Prostate gland (tissue), 2 donors: ENCODE results near the gene OR2F2. TPM values are rescaled to one million over a fixed set of nuclear protein-coding genes. Genes with fewer than 3 reads are reported as not detected.

Source experiments
- DNase-seq: peaks from one replicate; pipeline ENCODE4 v3.0.0-alpha.2; 2019; ENCODE audit warnings: low spot score
- H3K27ac ChIP-seq, 2 donors: fragments of 200-600 bp; sonication (generic); 2 replicates each; pipeline ENCODE4 v1.5.1; 2017 to 2019
- H3K27me3 ChIP-seq: fragments of 200-600 bp; sonication (generic); replicated peaks from 2 replicates; pipeline ENCODE4 v1.5.1; 2019; ENCODE audit not compliant: insufficient read depth
- H3K36me3 ChIP-seq, 2 donors: fragments of 200-600 bp; sonication (generic); 1 replicate in 1 of 2; 2 replicates in 1 of 2; pipeline versions ENCODE4 v1.5.1 to v1.8.1; 2017 to 2019
- H3K4me1 ChIP-seq: fragments of 200-600 bp; sonication (generic); replicated peaks from 2 replicates; pipeline ENCODE4 v1.5.1; 2019
- H3K4me3 ChIP-seq, 2 donors: fragments of 200-600 bp; sonication (generic); 2 replicates each; pipeline ENCODE4 v1.5.1; 2017 to 2019
- H3K9me3 ChIP-seq: fragments of 200-600 bp; sonication (generic); 2 replicates; pipeline ENCODE4 v1.5.1; 2017
- CTCF ChIP-seq, 4 experiments: fragments of 200-600 bp in 2 of 4; fragments of 450-650 bp in 2 of 4; sonication (generic) in 2 of 4; IDR thresholded peaks; 1 replicate in 3 of 4; 2 replicates in 1 of 4; pipeline ENCODE4 v1.5.1; 2016 to 2019; ENCODE audit warnings: antibody characterized with exemption in 4 of 4, mild to moderate bottlenecking in 2 of 4, moderate library complexity in 2 of 4
- POLR2A ChIP-seq: fragments of 450-650 bp; IDR thresholded peaks from one replicate; pipeline ENCODE4 v1.6.1; 2016; ENCODE audit warnings: antibody characterized with exemption, mild to moderate bottlenecking
- POLR2AphosphoS5 ChIP-seq: sonication (generic); formaldehyde crosslinking; IDR thresholded peaks from one replicate; pipeline ENCODE4 v1.6.1; 2017; ENCODE audit warnings: antibody characterized with exemption
- WGBS: methylation state at CpG from one replicate; pipeline ENCODE4 v1.1.5; 2018; 5-methylcytosine and 5-hydroxymethylcytosine counted together
- intact Hi-C: fragments of 100-400 bp; cut with DNase I; formaldehyde crosslinking; loops from one replicate; pipeline ENCODE4 v1.14.2; 2022
- total RNA-seq, 2 donors: library from RNA; depleted of rRNA; stranded (reverse); fragments of >200 nt; gene quantifications; one replicate each; pipeline ENCODE4 v1.1.0, GENCODE V29; 2016

Gene OR2F2
- total RNA-seq, 2 donors from 2014 or later = not detected

DNA sequence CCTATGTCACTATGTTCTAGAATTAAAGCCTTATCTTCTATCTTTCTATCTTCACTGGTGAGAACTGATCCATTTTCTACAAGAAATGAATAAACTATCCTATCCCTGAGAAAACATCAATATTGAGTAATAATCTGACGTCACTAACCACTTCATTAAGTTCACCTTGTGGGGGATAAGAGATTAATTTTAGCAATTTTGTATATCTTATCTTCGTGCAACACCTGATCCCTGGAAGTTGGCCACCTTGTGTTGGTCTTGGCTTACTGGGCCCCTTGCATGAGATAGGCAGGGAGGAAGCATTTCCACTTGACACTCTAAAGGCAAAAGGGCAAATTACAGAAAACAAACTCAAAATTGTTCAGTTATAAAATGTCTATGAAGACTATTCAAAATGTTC is 45.0 kb downstream of the OR2F2 start:
- intact Hi-C loops = no loop called here
- WGBS = 75% methylated on average over 2 of the region's 2 CpGs
- Histone ChIP-seq H3K27me3 (no peaks in the 10 kb centered on the region), H3K9me3 (no peaks in the 10 kb centered on the region), H3K36me3 (no peaks in the 10 kb centered on the region), H3K27ac (no peak overlapping the region), H3K4me3 (no peak overlapping the region), H3K4me1 (no peaks in the 10 kb centered on the region)
- TF ChIP-seq POLR2A (no peak), POLR2AphosphoS5 (no peak), CTCF (IDR thresholded peaks at IDR 0.05) (no peak)
- DNase-seq = no peak

DNA sequence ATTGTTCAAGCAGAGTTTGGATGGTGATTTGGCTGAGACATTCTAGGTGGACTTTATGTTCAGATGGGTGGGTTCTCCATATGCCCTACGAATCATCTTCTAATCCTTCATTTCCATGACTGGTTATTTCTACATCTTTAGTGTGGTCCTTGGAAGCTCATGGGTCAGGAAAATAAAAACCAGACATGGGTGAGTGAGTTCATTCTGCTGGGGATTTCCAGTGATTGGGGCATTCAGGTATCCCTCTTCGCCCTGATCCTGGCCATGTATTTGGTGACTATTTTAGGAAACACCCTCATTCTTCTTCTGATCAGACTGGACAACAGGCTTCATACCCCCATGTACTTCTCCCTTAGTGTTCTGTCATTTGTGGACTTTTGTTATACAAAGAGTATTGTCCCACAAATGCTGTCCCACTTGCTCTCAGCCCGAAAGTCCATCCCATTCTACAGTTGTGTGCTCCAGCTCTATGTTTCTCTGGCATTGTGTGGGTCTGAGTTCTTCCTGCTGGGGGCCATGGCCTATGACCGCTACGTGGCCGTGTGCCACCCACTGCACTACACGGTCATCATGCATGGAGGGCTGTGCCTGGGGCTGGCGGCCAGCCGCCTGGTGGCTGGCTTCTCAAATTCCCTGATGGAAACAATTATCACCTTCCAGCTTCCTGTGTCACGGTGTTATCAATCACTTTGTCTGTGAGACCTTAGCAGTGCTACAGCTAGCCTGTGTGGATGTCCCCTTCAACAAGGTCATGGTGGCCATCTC is 45.9 kb downstream of the OR2F2 start:
- DNase-seq = no peak
- no peaks in the 10 kb centered on the region for H3K27me3 ChIP-seq
- no peak overlapping the region for H3K27ac ChIP-seq
- H3K36me3 ChIP-seq = no peaks in the 10 kb centered on the region
- no peaks in the 10 kb centered on the region for H3K4me1 ChIP-seq
- H3K4me3 ChIP-seq = no peak overlapping the region
- no peaks in the 10 kb centered on the region for H3K9me3 ChIP-seq
- WGBS = 89% methylated on average over 10 of the region's 10 CpGs
- TF ChIP-seq CTCF (IDR thresholded peaks at IDR 0.05) (no peak), POLR2A (no peak), POLR2AphosphoS5 (no peak)
- intact Hi-C loops = no loop called here

DNA sequence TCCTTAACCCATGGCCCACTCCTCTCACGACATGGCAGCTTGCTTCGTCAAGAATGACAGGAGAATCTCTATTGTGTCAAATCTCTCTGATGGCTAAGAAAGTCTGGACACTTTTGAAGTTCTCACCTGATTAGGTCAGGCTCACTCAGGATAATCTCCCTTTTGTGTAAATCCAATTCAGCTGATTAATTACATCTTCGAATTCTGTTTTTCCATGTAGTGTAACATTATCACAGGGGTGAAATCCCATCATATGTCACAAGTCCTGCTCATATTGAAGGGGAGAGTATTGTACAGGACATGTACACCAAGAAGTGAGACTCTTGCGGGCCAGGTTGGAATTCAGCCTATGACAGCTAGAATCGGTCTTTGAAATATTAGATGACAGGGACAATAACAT is 48.9 kb downstream of the OR2F2 start:
- 92% methylated on average over 5 of the region's 5 CpGs for WGBS

More for the DNA sequence above, 48.9 kb downstream of the OR2F2 start:
- no peak for DNase-seq
- no peaks in the 10 kb centered on the region for H3K4me1 ChIP-seq
- H3K36me3 ChIP-seq = no peaks in the 10 kb centered on the region
- TF ChIP-seq CTCF (IDR thresholded peaks at IDR 0.05) (no peak), POLR2AphosphoS5 (no peak), POLR2A (no peak)
- intact Hi-C loops = no loop called here
- H3K27ac ChIP-seq = no peak overlapping the region
- no peaks in the 10 kb centered on the region for H3K27me3 ChIP-seq
- H3K4me3 ChIP-seq = no peak overlapping the region
- H3K9me3 ChIP-seq = no peaks in the 10 kb centered on the region

Other genes starting within 250 kb of the OR2F2 start
- gene CTAGE6, start 177.5 kb upstream of the OR2F2 start, total RNA-seq = 1 to 10 TPM; 1.7 to 2.0 TPM
- gene TCAF1, start 33.1 kb upstream of the OR2F2 start, total RNA-seq = 10 to 100 TPM; 53.0 to 89.8 TPM
- not detected for gene OR2F1, start 19.6 kb downstream of the OR2F2 start, total RNA-seq
- not detected for gene OR6B1, start 65.1 kb downstream of the OR2F2 start, total RNA-seq
- not detected for gene OR2A5, start 113.7 kb downstream of the OR2F2 start, total RNA-seq
- gene OR2A25, start 134.6 kb downstream of the OR2F2 start, total RNA-seq = not detected
- not detected for gene OR2A12, start 151.0 kb downstream of the OR2F2 start, total RNA-seq
- not detected for gene OR2A2, start 174.3 kb downstream of the OR2F2 start, total RNA-seq
- not detected for gene OR2A14, start 187.9 kb downstream of the OR2F2 start, total RNA-seq
- gene CTAGE4, start 248.2 kb downstream of the OR2F2 start, total RNA-seq = 1 to 10 TPM; 1.4 to 2.0 TPM